HG03460 (cell line): ENCODE data around the gene SECISBP2L.
"Not testable (repeated sequence)": the region's sequence is repeated elsewhere in the genome, so short reads cannot be mapped to it uniquely, and the experiment has no call there.

ENCODE experiments used
- ATAC-seq: cut with Tn5 transposase; IDR thresholded peaks from one replicate; pipeline ENCODE4 v1.9.1; 2021; ENCODE audit not compliant: unreplicated experiment

The SECISBP2L gene, protein sequence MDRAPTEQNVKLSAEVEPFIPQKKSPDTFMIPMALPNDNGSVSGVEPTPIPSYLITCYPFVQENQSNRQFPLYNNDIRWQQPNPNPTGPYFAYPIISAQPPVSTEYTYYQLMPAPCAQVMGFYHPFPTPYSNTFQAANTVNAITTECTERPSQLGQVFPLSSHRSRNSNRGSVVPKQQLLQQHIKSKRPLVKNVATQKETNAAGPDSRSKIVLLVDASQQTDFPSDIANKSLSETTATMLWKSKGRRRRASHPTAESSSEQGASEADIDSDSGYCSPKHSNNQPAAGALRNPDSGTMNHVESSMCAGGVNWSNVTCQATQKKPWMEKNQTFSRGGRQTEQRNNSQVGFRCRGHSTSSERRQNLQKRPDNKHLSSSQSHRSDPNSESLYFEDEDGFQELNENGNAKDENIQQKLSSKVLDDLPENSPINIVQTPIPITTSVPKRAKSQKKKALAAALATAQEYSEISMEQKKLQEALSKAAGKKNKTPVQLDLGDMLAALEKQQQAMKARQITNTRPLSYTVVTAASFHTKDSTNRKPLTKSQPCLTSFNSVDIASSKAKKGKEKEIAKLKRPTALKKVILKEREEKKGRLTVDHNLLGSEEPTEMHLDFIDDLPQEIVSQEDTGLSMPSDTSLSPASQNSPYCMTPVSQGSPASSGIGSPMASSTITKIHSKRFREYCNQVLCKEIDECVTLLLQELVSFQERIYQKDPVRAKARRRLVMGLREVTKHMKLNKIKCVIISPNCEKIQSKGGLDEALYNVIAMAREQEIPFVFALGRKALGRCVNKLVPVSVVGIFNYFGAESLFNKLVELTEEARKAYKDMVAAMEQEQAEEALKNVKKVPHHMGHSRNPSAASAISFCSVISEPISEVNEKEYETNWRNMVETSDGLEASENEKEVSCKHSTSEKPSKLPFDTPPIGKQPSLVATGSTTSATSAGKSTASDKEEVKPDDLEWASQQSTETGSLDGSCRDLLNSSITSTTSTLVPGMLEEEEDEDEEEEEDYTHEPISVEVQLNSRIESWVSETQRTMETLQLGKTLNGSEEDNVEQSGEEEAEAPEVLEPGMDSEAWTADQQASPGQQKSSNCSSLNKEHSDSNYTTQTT

GRCh38 chr15:49046220-49047102, at the start of gene SECISBP2L:
SECISBP2L (minus strand) TSS chr15:49046446; CDS start chr15:49046299, 147 bp downstream.
- peak; percentile 96 for ATAC-seq

DNA sequence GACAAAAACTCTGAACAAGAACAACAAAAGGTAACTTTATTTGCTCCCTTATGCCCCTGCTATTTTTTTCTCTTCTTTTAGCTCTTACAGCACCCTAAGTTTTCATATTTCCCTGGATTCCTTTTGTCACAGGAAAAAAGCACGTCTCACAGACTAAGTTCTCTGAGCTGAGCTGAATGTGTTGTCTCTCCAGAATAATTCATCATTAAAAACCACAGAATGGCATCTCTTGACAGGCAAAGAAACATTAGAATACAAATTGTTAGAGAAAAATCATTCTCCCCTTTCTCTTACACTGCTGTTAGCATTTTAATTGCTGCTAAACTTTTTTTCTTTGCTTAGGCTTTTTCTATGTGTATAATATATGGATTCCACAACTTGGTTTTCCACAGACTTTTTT, 48.7 kb upstream of the SECISBP2L start:
- no peak for ATAC-seq

DNA sequence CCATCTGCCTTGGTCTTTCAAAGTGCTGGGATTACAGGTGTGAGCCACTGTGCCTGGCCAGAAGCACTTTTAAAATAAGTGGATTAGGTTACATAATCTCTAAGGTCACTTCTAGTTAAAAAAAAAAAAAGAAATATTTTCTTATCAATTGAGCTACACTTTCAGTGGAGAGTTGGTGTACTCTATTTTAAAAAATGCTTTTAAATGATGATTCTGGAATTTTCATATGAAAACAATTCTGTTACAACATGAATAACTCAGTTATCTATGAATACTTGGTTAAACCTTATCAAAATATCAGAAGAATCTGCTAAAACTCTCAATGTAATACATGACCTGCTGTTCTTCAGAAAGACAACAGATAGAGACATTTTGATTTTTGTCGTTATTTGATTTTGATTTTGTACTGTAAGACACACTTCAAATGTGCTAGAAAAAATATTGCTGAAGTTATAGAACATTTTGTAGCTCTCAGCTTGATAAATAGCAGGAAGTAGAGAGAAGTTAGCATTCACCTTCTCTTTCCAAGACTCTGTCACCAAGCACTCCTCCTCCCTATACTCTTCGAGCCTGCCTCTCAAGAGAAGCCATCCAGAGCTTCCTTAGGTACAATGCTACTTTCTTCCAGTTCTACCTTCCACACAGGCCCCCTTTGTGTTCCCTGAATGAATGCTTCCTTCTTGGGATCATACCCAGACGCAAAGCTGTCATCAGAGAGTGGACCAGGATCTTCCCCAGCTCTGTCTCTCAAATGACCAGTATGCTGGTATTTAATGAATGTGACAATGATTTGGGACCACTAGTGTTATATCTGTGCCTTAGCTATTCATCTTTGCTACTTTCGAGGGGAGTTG, 47.2 kb upstream of the SECISBP2L start:
- ATAC-seq: no peak

GRCh38 chr15:49088996-49089395, 42.8 kb upstream of the SECISBP2L start:
- ATAC-seq: no peak

DNA sequence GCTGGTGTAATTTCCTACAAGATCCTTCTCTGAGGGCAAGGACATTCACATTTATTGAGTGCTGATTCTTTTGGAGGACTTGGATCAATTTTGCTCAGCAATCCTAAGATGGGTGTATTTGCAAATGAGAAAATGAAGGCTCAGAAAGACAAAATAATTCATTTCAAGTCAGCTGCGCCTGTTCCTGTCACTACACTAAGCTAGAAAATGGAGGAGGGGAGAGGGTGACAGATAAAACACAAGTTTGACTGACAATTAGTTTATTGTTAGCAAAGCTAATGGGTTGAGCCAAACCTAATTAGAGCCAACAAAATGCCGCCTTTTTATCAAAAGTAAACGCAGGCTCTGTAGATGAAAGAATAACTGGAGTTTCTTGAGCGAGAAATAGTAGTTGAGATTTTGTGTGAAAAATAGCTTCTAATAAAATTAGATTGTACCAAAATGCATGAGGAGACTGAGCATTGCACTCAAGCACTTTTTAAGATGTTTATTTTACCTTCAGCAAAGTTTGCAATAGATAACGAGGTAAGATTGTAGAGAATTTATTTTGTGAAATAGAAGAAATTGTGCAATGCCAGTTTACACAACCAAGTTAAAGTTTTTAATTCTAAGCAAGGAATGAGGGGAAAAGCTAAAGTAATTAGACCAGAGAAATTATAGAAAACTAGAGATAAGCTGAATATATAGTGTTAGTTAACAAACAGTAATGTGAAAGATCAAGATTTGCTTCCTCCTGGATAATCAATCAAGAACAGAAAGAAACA, 39.6 kb upstream of the SECISBP2L start:
- no peak for ATAC-seq

DNA sequence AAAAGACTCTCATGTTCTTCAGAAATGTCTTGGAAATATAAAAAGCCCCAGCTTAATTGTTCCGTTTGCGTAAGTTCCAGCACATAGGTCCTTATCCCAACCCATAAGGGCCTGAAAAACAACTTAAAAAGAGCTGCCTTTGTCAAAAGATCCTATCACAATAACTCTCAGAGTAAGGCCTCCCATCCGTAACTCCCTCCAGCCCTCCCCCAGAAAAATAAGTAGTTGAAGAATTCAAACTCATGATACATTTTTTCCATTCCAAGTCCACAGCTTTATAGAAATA, 38.0 kb upstream of the SECISBP2L start:
- ATAC-seq: no peak

DNA sequence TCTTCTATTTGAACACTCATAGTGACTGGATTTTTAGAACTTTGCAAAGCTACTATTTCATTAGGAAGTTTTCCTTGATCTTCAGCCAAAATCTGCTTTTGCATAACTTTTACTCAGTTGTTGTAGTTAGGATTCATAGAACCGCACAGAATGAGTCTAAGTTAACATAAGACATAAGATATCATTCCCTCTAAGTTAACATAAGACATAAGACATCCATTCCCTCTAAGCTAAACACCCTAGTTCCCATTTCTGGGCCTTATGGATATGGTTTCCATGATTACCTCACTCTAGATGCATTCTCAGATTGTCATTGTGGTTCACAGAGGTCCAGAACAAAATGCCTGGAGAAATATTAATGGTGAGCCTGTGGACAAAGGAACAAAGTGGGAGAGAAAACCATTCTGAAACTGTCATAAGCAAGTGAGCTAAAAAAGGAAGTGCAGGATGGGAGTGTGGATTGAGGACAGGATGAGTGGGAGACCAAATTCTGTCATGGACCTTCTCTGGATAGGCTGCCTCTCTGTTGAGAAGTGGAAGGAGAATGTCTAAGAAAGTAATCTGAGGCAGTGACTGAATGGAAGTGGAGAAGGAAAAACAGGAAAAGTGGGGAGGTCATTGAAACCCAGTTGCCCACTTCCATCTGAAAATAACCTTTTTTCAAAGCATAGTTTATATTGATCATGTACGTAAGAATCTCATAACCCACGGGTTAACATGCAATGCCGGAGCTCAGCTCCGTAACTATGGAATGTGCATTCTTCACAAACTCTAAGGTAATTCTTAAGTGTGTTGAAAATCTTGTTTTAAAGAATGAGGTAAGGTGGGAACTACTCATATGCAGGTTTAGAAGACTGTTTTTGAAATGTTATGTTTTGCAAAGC, 37.4 kb upstream of the SECISBP2L start:
- ATAC-seq: no peak

DNA sequence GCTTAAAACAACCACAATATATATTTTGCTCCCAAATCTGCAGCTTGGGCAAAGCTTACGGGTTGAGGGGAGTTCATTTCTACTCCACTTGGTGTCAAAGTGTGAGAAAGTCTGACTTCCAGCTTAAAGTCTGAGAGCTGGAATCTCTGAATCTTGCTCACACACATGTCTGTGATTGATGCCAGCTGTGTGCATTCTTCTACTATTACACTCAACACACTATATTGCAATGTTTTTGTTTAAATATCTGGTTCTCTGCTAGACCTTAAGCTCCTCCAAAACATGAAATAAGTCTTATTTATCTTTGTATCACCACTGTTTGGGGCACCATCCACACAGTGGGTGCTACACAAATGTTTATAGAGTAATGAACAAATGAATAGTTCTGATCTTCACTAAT, 36.7 kb upstream of the SECISBP2L start:
- no peak for ATAC-seq

- no peak for ATAC-seq
Measured at GRCh38 chr15:49079340-49080039, 33.2 kb upstream of the SECISBP2L start.

DNA sequence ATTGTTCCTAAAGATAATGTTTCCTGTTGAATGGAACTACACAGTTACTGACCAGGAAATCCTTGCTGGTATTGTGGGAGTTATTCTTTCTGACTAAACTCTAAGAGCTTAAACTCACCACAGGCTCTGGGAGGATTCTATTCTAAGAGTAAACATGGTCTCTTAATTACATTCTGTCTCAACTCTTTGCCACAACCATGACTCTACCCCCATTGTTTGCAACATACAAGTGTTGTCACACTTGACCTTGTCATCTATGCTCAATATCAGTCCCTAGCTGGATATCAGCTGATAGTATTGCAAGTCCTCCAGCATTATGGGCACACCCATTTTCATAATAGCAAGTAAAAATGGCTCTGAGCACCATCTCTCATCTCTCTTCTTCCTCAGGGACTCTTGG, 29.6 kb upstream of the SECISBP2L start:
- ATAC-seq: no peak

DNA sequence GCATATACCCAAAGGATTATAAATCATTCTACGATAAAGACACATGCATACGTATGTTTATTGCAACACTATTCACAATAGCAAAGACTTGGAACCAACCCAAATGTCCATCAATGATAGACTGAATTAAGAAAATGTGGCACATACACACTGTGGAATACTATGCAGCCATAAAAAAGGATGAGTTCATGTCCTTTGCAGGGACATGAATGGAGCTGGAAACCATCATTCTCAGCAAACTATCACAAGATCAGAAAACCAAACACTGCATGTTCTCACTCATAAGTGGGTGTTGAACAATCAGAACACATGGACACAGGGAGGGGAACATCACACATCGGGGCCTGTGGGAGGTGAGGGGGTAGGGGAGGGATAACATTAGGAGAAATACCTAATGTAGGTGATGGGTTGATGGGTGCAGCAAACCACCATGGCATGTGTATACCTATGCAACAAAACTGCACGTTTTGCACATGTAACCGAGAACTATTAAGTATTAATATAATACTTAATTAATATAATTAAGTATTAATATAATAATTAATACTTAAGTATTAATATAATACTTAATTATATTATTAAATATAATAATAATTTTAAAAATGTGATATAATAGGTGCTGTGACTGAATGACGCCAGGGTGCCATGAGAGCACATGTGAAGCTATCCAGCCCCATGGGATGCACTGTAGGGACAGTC, 28.5 kb upstream of the SECISBP2L start:
- ATAC-seq: not testable (repeated sequence)

- ATAC-seq: no peak
Measured at GRCh38 chr15:49066372-49066771, 20.1 kb upstream of the SECISBP2L start.

DNA sequence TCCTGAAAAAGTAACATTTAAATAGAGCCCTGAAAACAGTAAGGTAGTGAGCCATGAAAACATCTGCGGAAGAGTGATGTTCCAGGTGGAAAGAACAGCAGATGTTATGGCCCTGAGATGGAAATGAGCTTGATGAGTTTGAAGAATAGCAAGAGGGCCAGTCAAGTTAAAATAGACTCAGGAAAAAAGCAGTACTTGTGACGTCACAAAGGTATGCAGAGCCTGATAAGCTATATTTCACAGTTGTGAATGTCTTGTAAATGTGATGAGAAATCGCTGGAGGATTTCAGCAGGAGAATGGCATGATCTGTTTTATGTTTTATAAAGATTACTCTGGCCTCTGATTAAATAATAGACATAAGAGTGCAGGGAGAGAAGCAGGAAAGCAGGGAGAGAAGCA, 18.6 kb upstream of the SECISBP2L start:
- ATAC-seq: no peak

- ATAC-seq: no peak
Measured at GRCh38 chr15:49064281-49064653, 18.0 kb upstream of the SECISBP2L start.

DNA sequence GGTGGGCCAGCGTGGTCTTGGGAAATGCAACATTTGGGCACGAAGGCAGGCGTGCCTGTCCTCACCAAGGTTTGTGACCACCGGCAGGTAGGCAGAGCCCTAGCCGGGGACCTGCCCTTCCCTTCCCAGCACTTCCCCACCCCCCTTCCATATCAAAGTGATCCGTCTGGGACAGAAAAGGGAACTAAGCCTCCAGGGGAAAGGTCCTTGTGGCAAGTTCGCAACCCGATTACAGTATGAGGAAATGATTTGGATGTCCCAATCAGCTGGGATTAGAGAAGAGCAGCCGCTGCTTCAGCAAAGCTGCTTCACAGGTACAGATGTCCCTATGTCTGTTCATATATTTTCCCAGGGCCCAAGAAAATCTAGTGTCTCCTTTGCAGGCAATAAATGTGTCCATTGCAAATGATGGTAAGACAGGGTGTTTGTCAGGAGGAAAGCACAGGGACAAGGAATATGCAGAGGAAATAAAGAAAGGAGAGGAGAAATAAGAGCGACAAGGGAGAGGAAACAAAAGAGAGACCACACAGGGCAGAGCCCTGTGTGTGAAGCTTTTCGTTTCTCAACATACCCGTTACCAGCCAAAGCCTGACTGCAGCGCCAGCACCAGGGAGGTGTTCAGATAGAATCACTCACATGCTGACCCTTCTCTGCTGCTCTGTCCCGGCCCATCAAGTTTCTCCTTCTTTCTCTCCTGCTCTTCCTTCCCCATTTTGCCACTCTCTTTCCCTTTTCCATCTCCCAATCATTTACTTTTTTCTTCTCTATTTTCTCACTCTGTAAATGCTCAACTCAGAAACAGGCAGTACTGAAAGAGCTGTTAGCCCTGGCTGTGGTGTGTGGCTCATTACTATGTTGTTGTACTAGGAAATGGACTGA, 17.4 kb upstream of the SECISBP2L start:
- ATAC-seq: no peak

DNA sequence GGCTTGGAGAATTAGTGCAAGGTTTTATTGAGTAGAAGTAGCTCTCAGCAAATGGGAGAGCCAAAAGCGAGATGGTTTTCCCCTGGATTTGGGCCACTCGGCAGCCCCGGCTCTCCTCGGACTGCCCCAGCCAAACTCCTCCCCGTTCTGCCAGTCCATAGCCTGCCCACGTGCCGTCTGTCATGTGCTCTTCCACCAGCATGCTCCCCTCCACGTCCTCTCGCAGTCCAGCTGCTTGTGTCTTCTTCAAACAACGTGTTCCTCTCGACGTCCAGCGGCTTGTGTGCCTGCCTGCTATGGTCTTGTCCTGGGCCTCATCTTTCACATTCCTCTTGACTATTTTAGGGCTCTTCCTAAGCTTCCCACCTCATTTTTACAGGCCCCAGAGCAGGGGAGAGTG, 16.7 kb upstream of the SECISBP2L start:
- no peak for ATAC-seq
